Dedifferentiated amniotic fluid mesenchymal stem cell (primary cell): ENCODE results near the gene KIF6.
A peak's percentile ranks its signal among the peaks of the same experiment; 100 is the strongest.

Source experiments
- DNase-seq: peaks from one replicate; pipeline ENCODE4 v3.0.0-alpha.2; 2016; ENCODE audit errors: extremely low spot score

Gene KIF6

DNA sequence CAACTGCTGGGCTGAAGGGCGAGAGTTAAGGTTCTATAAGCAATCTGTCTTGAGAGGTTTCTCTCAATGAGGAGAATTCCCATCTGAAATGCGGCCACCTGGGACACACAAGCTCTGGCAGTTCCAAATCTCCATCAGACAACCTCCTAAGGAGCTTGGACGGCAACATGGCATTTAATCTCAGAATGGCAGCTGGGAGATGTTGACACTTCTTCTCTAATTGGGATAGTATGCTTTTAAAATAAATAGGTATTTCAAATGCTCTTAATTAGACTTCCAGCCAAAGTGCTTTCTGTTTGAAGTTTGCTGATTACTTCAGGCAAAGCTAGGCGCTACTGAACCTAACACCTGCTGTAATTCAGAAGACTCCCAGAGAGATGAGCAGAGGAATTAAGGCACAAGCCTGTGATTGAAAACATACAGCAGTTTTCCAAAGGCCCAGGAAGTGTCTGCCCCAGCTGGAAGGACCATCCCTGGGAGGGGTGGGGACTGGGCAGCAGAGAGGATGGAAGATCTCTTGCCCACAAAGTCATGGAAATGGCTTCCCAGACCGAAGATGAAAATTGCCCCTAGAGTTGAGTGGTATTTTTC, 343.6 kb downstream of the KIF6 start:
- no peak for DNase-seq

DNA sequence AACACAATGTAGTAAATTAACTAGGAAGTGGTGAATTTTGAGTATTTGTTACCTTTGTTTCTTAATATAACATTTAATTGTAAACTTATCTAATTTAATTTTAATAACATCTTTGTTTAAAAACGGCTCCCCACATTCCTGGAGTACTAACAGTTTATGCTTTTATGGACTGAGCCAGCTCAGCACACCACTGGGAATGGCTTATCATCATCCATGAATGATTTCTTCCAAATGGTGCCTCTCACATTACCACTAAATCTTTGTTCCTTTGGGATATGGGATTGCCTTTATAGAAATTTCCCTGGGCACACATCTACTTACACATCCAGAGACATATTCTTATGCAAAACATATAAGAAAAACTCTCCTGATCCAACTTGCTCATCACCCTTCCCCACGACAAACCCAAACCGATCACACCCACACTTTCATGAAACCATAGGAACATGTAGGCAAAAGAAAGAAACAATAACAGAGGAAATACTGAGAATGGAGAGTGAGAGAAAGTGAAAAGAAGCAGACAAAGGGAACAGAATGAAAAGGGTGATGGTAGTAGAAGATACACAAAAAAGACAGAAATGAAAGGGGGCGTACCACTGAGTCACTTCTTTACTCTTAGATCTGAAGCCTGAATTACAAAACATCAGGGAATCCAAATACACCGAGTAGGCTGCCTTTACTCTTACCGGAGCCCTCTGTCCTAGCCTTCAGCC, 344.2 kb downstream of the KIF6 start:
- no peak for DNase-seq

DNA sequence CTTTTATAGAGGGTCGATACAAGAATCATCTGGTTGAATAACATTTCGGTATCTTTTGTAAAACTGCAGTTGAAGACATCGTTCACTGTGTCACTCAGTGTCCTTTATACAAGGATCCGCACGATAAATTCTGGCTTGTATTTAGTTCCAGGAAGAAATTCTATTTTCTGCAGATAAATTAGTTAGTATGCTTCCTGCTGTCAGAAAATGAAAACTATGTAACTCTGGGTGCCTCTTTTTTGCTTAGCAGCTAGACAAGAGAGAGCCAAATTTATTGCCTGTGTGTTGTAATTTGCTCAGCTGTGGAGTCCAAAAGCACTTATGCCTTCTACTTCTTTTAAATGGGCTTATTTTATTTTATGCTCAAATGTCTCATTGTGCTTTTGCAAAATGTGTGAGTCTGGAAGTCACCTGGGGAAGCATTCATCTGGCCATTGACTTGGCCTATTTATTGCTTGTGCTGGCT, 346.2 kb downstream of the KIF6 start:
- no peak for DNase-seq

DNA sequence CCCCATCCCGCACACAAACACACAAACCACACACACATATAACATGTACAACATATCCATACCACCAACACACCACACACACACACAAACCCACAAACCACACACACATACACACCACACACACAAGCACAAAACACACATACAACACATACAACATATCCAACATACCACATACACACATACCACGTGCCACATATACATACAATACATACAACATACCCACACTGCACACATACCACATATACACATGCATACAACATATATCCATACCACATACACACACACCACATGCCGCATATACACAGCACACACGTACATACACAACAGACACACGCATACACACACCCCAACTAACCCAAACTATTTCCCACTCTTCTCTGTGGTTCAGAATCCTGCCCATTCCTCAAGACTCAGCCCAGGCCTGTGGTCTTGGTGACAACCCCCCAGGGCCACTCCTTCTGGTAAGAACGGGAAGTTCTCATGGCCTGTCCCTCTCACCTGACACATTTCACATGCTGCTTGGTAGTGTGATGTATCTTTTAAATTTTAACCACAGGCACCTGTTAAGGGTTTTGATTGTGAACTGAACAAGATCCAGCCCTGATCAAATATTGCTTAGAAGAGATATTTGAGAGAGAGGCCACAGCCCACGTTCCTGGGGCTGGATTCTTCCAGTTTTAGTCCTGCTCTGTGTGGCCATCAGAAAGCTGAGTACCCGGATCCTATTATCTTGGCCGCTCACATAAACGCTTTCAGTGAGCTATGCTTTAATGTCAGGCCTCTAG, 346.8 kb downstream of the KIF6 start:
- DNase-seq: no peak

- DNase-seq: peak; percentile 86
Observed at GRCh38 chr6:39377539-39377950, 347.7 kb downstream of the KIF6 start.

- no peak for DNase-seq
Observed at GRCh38 chr6:39375405-39375804, 349.8 kb downstream of the KIF6 start.

DNA sequence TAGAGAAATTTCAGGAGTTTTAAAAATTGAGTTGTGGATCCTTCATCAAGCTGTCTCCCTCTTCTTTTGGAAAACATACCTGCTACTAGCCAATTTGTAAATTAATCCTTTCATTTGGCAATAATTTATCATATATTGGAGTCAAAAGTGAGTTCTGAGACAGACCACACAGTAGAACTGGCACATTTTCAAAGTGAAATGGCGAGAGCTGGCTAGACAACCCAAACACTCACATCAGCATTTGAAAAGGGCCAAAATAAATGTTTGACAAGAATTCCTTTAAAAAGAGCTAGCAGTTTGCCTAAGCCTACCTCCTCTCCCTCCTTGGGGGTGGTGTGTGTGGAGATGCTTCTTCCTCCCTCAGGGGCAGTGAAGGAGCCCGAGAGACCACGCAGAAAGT, 354.8 kb downstream of the KIF6 start:
- no peak for DNase-seq

GRCh38 chr6:39369987-39370386, 355.2 kb downstream of the KIF6 start:
- no peak for DNase-seq

- no peak for DNase-seq
Observed at GRCh38 chr6:39367700-39368099, 357.5 kb downstream of the KIF6 start.

- DNase-seq: no peak
Observed at GRCh38 chr6:39366931-39367618, 358.1 kb downstream of the KIF6 start.

DNA sequence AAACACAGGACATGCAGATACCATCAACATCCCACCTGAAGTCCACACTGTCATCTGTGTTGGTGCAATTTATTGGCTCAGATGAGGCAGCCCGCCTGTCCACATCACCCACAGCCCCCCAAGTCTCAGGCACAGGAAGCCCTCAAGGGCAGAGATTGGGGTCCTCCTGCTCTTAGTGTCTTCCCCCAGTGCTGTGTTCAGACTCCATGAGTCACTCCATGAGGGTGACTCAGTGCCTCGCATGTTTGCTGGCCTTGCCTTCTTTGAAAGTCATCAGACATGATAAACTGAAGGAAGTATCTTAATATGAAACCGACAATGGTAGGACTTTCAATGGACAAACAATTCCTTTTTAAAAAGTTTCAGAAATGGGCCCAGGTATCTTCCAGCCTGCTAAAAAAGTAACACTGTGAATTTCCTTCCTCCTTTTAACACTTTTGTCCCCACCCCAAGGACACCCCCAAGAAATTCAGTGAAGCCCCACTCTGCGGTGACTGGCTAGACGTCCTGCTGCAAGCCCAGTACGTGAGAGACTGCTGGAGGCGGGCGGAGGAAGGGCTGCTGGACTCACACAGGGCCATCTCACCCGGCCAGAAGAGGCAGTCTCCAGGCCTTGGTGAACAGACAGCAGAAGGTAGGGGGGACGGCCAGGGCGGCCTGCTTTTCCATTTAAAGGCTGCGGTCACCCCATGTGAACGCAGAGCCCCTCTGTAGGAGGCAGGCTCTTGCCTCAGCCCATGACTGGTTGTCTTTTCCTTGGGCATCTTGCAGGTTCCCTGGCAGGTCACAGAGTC, 359.7 kb downstream of the KIF6 start:
- DNase-seq: no peak

DNA sequence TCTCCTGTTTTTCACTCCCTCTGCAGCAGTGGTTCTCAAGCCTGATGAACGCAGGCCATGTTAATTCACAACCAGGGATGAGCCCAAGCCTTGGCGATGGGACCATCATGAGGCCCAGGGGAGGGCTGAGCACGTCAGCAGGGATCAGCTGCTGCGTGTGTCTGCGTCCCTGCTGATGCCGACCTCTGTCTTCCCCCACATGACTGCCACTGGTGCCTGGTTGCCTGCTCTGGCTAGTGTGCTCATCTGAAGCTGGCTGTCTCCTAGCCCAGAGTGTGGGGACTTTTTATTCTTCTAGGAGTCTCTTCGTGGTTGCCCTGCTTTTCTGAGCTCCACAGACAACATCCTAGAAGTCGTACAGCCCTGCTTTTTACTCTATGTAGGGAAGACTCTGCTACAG, 361.9 kb downstream of the KIF6 start:
- no peak for DNase-seq

- DNase-seq: no peak
Observed at GRCh38 chr6:39362487-39362865, 362.7 kb downstream of the KIF6 start.

- DNase-seq: peak; percentile 68
Observed at GRCh38 chr6:39361657-39362486, 363.3 kb downstream of the KIF6 start.

DNA sequence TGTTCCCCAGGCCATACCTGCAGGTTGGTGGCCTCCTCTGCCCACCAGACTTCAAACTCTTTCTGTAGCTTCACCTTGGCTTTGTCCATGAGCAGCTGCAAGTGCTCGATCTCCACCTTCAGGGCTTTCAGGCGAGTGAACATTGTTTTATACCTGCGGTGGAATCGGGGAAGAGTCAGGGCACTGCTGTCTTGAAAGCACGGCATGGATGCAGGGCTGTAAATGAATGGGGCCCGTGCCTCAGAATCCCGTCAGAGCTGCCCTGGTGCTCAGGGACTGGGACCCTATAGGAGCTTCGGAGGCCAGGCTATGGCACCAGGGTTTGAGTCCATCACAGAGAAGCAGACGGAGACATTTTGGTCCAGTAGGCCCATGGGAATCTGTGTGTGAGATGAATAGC, 364.8 kb downstream of the KIF6 start:
- no peak for DNase-seq

GRCh38 chr6:39357998-39358686, 367.1 kb downstream of the KIF6 start:
- no peak for DNase-seq

- no peak for DNase-seq
Observed at GRCh38 chr6:39353698-39354315, 371.4 kb downstream of the KIF6 start.

- no peak for DNase-seq
Observed at GRCh38 chr6:39350723-39351505, 374.3 kb downstream of the KIF6 start.

DNA sequence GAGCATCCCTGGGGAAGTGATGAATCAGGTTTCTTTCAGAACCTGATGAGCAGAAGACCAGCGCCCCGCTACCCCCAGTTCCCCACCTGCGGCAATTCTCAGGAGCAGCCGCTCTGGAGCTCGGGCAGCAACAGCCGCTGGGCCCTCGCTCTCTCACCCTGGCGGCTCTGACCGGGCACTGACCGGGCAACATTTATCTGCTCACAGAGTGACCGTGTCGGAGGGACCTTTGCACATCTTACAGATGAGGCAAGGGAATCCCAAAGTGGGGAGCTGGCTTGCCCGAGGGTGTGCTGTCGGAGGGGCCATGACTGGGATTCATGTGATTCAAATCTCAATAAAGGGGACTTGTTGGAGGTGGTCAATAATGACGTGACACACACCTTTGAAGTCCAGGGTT, 376.5 kb downstream of the KIF6 start:
- DNase-seq: no peak
